GM19455 (cell line): ENCODE measurements around the gene MAD1L1.

Source experiments
- ATAC-seq: cut with Tn5 transposase; IDR thresholded peaks from one replicate; pipeline ENCODE4 v1.9.1; 2021; ENCODE audit not compliant: unreplicated experiment

Gene MAD1L1

GRCh38 chr7:1995426-1995825, 237.3 kb downstream of the MAD1L1 start:
- no peak for ATAC-seq

- ATAC-seq, result no peak
These were observed 237.8 kb downstream of the MAD1L1 start for GRCh38 chr7:1994931-1995330.

DNA sequence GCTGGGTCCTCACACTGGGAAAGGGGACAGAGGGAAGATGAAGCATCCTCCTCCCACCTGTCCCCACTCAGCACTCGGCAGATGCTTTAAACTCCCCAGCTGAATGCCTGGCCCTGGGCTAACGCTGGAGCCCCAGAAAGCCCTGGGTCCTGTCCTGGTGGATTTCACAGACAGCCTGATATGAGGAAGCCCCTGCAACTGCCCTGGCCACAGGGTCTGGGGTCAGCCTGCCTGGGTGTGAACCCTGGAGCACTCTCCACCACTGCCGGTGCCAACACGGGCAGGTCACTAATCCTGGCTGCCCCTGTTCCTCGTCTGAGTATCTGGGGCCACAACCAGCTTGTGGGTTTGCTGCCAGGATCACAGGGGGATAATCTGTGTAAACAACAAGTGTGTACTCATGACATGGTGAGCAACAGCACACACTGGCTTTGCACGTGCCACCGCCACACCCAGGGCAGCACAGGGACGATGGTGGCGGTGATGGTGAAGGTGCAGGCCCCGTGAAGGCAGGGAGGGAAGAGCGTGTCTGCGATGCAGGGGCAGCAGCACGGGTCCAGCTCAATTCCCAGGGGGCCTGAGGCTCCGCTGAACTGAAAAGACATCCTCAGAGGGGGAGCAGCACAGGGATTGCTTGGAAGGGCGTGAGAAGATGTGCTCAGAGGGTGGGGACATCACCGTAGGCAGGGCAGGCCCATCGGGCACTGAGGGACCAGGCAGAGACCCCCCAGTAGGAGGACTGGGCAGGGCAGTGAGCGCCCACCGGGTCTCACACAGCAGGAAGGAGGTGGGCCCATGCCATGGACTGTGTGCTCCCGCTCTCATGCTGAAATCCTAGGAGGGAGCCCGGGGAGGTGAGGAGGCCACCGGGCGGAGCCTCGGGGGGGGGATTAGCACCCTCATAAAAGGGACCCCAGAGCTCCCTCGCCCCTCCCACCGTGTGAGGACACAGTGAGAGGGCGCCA, 238.7 kb downstream of the MAD1L1 start:
- ATAC-seq, result no peak

DNA sequence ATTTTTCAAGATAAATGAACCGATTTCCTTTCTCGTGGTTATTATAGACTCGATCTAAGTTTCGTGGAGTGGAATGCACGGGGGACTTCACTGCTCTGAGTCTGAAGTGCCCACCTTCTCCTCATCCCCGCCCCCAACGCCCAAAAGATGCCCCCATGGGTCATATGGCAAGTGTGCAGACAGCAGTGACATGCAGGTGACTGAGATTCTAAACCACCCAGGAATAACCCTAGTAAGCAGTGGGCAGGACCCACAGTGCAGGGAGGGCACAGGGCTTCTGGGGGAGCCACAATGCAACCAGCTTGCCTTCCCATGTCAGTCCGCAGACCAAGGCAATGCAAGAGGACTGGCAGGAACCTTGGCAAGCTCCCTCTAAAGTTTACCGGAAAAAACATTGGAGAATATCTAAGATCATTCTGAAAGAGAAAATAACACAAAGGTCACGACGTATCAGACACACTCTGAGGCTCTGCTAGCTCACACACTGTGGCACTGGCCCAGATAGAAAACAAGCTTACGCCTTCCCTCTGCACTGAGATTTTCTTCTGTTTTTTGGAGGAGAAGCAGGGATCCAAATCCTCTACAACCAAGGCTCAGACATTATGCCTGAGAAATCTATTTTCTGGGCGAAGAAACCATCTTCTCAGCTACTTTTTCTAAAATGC, 239.6 kb downstream of the MAD1L1 start:
- no peak for ATAC-seq

DNA sequence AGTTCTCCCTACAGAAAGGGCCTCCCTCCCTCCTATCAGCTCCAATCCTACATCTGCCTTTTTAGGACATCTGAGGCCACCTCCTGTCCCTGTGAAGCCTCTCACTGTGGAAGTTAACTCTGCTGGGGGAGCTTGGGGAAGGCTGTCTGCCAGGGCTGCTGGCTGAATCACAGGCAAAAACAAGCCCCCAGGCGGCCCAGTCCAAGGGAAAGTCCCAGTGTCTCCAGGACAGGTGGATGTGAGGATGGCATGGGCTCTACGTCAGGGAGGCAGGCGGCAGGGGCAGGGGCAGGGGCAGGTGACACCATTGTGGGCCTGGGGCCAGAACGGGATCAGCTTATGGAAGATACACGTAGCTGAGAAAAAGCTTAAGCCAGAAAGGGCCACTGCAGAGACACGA, 240.2 kb downstream of the MAD1L1 start:
- no peak for ATAC-seq

DNA sequence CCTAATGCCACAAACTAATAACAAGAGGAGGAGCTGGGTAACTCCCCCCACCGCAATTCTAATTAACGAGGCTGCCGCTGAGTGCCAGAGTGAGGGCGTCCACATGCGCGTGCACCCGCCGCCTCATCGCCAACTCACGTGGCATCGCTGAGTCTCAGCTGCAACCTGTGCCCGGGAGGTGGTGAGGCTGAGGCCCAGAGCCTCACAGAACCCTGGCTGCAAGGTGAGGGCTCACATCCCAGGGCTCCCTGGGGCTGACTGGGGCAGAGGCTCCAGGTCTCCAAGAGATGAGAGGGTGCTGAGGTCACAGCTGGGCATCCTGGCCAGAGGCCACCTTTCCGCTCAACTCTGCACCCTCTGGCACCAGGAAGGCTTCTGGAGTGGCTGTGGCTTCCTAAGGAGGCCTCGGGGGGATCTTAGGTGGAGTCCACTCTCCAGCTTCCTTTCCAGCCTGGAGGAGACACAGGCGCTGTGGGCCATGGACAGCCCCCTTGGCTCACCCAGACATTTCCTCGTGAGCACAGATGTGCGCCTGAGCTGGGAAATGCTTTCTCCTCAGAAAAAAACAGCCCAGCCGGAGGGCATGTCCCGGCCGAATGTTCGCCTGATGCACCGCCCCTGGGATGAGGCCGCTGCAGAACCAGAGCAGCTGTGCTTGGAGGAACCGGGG, 242.6 kb downstream of the MAD1L1 start:
- ATAC-seq, result no peak

- no peak for ATAC-seq
These were observed 243.5 kb downstream of the MAD1L1 start for GRCh38 chr7:1989049-1989860.

GRCh38 chr7:1988533-1988930, 244.2 kb downstream of the MAD1L1 start:
- ATAC-seq, result no peak

- ATAC-seq, result no peak
These were observed 244.9 kb downstream of the MAD1L1 start for GRCh38 chr7:1987591-1988532.

- no peak for ATAC-seq
These were observed 245.6 kb downstream of the MAD1L1 start for GRCh38 chr7:1987084-1987535.

- ATAC-seq, result no peak
These were observed 246.2 kb downstream of the MAD1L1 start for GRCh38 chr7:1986366-1987083.

GRCh38 chr7:1985936-1986335, 246.8 kb downstream of the MAD1L1 start:
- ATAC-seq, result no peak

DNA sequence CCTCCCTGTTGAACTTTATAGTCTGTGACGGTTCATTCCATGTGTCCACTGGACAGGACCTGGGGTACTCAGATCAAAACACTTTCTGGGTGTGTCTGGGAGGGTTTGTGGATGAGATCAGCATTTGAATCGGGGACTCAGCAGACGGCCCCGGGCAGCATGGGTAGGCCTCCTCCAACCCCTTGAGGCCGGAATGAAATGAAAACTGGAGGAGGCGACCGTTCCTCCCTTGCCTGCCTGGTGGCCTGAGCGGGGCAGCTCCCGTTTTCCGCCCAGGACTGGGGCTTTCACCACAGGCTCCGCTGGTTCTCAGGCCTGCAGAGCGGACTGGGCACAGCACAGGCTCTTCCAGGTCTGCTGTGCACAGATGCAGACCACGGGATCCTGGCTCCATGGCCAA, 247.7 kb downstream of the MAD1L1 start:
- no peak for ATAC-seq

DNA sequence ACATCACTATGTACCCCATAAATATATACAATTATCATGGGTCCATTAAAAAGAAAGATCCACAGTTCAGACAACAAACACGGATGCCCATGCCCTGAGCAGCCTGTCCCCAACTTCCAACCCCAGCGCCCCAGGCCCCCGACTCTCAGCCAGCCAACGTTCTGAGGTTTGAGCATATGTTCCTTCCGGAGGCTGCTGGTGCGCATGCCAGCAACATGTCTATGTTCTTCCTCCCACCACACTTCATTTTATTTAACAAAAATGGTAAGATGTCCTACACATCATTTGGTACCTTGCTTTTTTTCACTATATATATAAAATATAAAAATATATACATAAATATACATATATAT, 250.9 kb downstream of the MAD1L1 start:
- no peak for ATAC-seq

- no peak for ATAC-seq
These were observed 251.4 kb downstream of the MAD1L1 start for GRCh38 chr7:1981201-1981877.

- ATAC-seq, result no peak
These were observed 252.9 kb downstream of the MAD1L1 start for GRCh38 chr7:1979591-1980560.
